H1 (cell line): ENCODE measurements around the gene OPRD1. TPM values are rescaled to one million over a fixed set of nuclear protein-coding genes. Genes with fewer than 3 reads are reported as not detected.

ENCODE experiments used
- CTCF ChIA-PET: fragments of 300-600 bp; sonication (Branson Sonifier 250); formaldehyde crosslinking; loops from one replicate; lab custom pipeline; 2021; ENCODE audit not compliant: partially characterized antibody; lab: Charles Lee
- POLR2A ChIA-PET: fragments of 300-600 bp; sonication (Branson Sonifier 250); formaldehyde crosslinking; loops from one replicate; lab custom pipeline; 2021; ENCODE audit warnings: inconsistent platforms; ENCODE audit not compliant: partially characterized antibody; lab: Charles Lee
- DNase-seq, 2 experiments: peaks; one replicate each; pipeline versions ENCODE4 v3.0.0 to v3.0.0-alpha.2; 2010 to 2022; ENCODE audit warnings: low spot score in 2 of 2, low read depth in 1 of 2, mixed read lengths in 1 of 2
- FAIRE-seq: peaks from 2 replicates; lab custom pipeline; 2011; peaks lifted over from hg19 to GRCh38; lab: Jason Lieb, UNC
- H2AFZ ChIP-seq: 2 replicates; pipeline ENCODE4 v1.8.1; 2012; ENCODE audit warnings: low read length, inconsistent platforms
- H2AK5ac ChIP-seq: 2 replicates; pipeline ENCODE4 v1.6.1; 2013; ENCODE audit warnings: low read depth, low read length
- H2BK120ac ChIP-seq: replicated peaks from 2 replicates; pipeline ENCODE3; 2013; ENCODE audit warnings: low read depth, low read length, inconsistent platforms
- H2BK12ac ChIP-seq: 2 replicates; pipeline ENCODE4 v1.6.1; 2013; ENCODE audit warnings: low read depth, low read length
- H2BK15ac ChIP-seq: 2 replicates; pipeline ENCODE4 v1.6.1; 2013; ENCODE audit warnings: low read length
- H2BK20ac ChIP-seq: 2 replicates; pipeline ENCODE4 v1.6.1; 2013; ENCODE audit warnings: low read length
- H2BK5ac ChIP-seq: 2 replicates; pipeline ENCODE4 v1.6.1; 2013; ENCODE audit warnings: low read depth, low read length
- H3K14ac ChIP-seq: 2 replicates; pipeline ENCODE4 v1.6.1; 2013; ENCODE audit warnings: inconsistent platforms; ENCODE audit not compliant: insufficient read length
- H3K18ac ChIP-seq: 2 replicates; pipeline ENCODE4 v1.6.1; 2013; ENCODE audit warnings: low read length; ENCODE audit errors: extremely low read depth
- H3K23ac ChIP-seq: 2 replicates; pipeline ENCODE4 v1.6.1; 2013; ENCODE audit warnings: inconsistent platforms; ENCODE audit not compliant: insufficient read length
- H3K23me2 ChIP-seq: 2 replicates; pipeline ENCODE4 v1.6.1; 2013; ENCODE audit warnings: low read depth, low read length
- H3K27ac ChIP-seq: 2 replicates; pipeline ENCODE4 v1.6.1; 2011; ENCODE audit warnings: low read depth, low read length, inconsistent platforms
- H3K27me3 ChIP-seq, 4 experiments: replicated peaks in 1 of 4; 1 replicate in 1 of 4; 2 replicates in 3 of 4; pipeline versions ENCODE4 v1.6.1 to v1.8.1; 2011 to 2013; ENCODE audit warnings: low read length in 3 of 4, mild to moderate bottlenecking in 3 of 4, inconsistent platforms in 2 of 4, mixed read lengths in 2 of 4, moderate library complexity in 1 of 4; ENCODE audit not compliant: control insufficient read depth in 3 of 4, insufficient read depth in 3 of 4; ENCODE audit errors: extremely low read depth in 1 of 4
- H3K36me3 ChIP-seq, 4 experiments: 2 replicates each; pipeline versions ENCODE4 v1.6.1 to v1.8.1; 2011 to 2013; ENCODE audit warnings: mild to moderate bottlenecking in 4 of 4, low read length in 3 of 4, moderate library complexity in 2 of 4, control low read depth in 1 of 4, inconsistent platforms in 1 of 4; ENCODE audit not compliant: insufficient read depth in 4 of 4, control insufficient read depth in 2 of 4
- H3K4ac ChIP-seq: replicated peaks from 2 replicates; pipeline ENCODE3; 2013; ENCODE audit warnings: low read length, low read depth, mixed read lengths, inconsistent platforms; ENCODE audit not compliant: insufficient read length
- H3K4me1 ChIP-seq, 4 experiments: replicated peaks in 1 of 4; 1 replicate in 1 of 4; 2 replicates in 3 of 4; pipeline versions ENCODE4 v1.6.1 to v1.8.1; 2011 to 2013; ENCODE audit warnings: low read length in 3 of 4, inconsistent platforms in 2 of 4, mixed read lengths in 1 of 4; ENCODE audit not compliant: insufficient read depth in 4 of 4, control insufficient read depth in 3 of 4
- H3K4me2 ChIP-seq, 2 experiments: 2 replicates each; pipeline versions ENCODE4 v1.6.1 to v1.8.1; 2011 to 2013; ENCODE audit warnings: low read depth in 2 of 2, low read length in 2 of 2, control low read depth in 1 of 2, inconsistent platforms in 1 of 2, mild to moderate bottlenecking in 1 of 2; ENCODE audit not compliant: insufficient read depth in 1 of 2
- H3K4me3 ChIP-seq, 4 experiments: fragments of 200-600, 300-600 bp in 1 of 4; sonication (generic), shearing (Covaris generic), sonication (Bioruptor Twin) in 1 of 4; 2 replicates each; pipeline versions ENCODE4 v1.5.1 to v1.8.1; 2011 to 2016; ENCODE audit warnings: low read length in 4 of 4, low read depth in 3 of 4, control low read depth in 2 of 4, inconsistent platforms in 2 of 4, mild to moderate bottlenecking in 2 of 4, mixed read lengths in 1 of 4, moderate library complexity in 1 of 4; ENCODE audit not compliant: insufficient read depth in 2 of 4; ENCODE audit errors: extremely low read depth in 1 of 4
- H3K56ac ChIP-seq: replicated peaks from 2 replicates; pipeline ENCODE3; 2013; ENCODE audit warnings: low read depth, mild to moderate bottlenecking, mixed read lengths, low read length, inconsistent platforms; ENCODE audit not compliant: insufficient read length
- H3K79me1 ChIP-seq: 2 replicates; pipeline ENCODE4 v1.6.1; 2013; ENCODE audit warnings: low read depth, low read length, control low read depth
- H3K79me2 ChIP-seq, 2 experiments: 2 replicates each; pipeline versions ENCODE4 v1.6.1 to v1.8.1; 2012 to 2013; ENCODE audit warnings: low read length in 2 of 2, mild to moderate bottlenecking in 2 of 2, inconsistent platforms in 1 of 2; ENCODE audit not compliant: insufficient read depth in 2 of 2, control insufficient read depth in 1 of 2
- H3K9ac ChIP-seq, 4 experiments: replicated peaks in 1 of 4; 1 replicate in 1 of 4; 2 replicates in 3 of 4; pipeline versions ENCODE4 v1.6.1 to v1.8.1; 2011 to 2013; ENCODE audit warnings: low read depth in 3 of 4, low read length in 3 of 4, control low read depth in 2 of 4, mild to moderate bottlenecking in 2 of 4, moderate library complexity in 2 of 4, inconsistent platforms in 1 of 4; ENCODE audit errors: extremely low read depth in 1 of 4
- H3K9me3 ChIP-seq, 2 experiments: 2 replicates each; pipeline versions ENCODE4 v1.6.1 to v1.8.1; 2012 to 2013; ENCODE audit warnings: mild to moderate bottlenecking in 2 of 2, moderate library complexity in 2 of 2, control low read depth in 1 of 2, inconsistent platforms in 1 of 2, low read depth in 1 of 2, low read length in 1 of 2, mixed read lengths in 1 of 2; ENCODE audit not compliant: insufficient read depth in 2 of 2
- H4K20me1 ChIP-seq, 2 experiments: replicated peaks in 1 of 2; 2 replicates each; pipeline versions ENCODE3 to v1.8.1; 2011 to 2013; ENCODE audit warnings: inconsistent platforms in 2 of 2, low read length in 2 of 2, mild to moderate bottlenecking in 1 of 2; ENCODE audit not compliant: insufficient read depth in 2 of 2, control insufficient read depth in 1 of 2
- H4K5ac ChIP-seq: 2 replicates; pipeline ENCODE4 v1.6.1; 2013; ENCODE audit warnings: low read length, low read depth, mixed read lengths, inconsistent platforms; ENCODE audit not compliant: insufficient read length
- H4K8ac ChIP-seq: 2 replicates; pipeline ENCODE4 v1.8.0; 2013; ENCODE audit warnings: mild to moderate bottlenecking, moderate library complexity, low read length, inconsistent platforms; ENCODE audit not compliant: insufficient read depth; ENCODE audit errors: extremely low read depth
- H4K91ac ChIP-seq: replicated peaks from 2 replicates; pipeline ENCODE3; 2013; ENCODE audit warnings: low read length, mixed read lengths, inconsistent platforms; ENCODE audit not compliant: insufficient read length
- BCL11A ChIP-seq, 2 experiments: IDR thresholded peaks; one replicate each; pipeline ENCODE4 v1.6.1; 2011; ENCODE audit warnings: low read depth in 2 of 2, low read length in 2 of 2, mild to moderate bottlenecking in 2 of 2
- BRCA1 ChIP-seq: IDR thresholded peaks from 2 replicates; pipeline ENCODE4 v1.6.1; 2012; ENCODE audit warnings: low read depth, low read length, improper control_type of control experiment
- CEBPB ChIP-seq: IDR thresholded peaks from 2 replicates; pipeline ENCODE4 v1.6.1; 2012; ENCODE audit warnings: low read depth, low read length
- CTBP2 ChIP-seq: IDR thresholded peaks from 2 replicates; pipeline ENCODE4 v1.7.0; 2011; ENCODE audit warnings: borderline replicate concordance, mild to moderate bottlenecking, moderate library complexity, mixed read lengths, low read length; ENCODE audit not compliant: insufficient read depth, insufficient read length
- FOSL1 ChIP-seq: IDR thresholded peaks from 2 replicates; pipeline ENCODE4 v1.6.1; 2011; ENCODE audit warnings: mild to moderate bottlenecking, low read depth, low read length, moderate library complexity; ENCODE audit not compliant: insufficient read depth
- KDM4A ChIP-seq: IDR thresholded peaks from one replicate; pipeline ENCODE4 v1.7.1; 2012; ENCODE audit warnings: low read depth, mild to moderate bottlenecking, moderate library complexity, low read length, inconsistent platforms; ENCODE audit not compliant: severe bottlenecking
- KDM5A ChIP-seq: fragments of 200-600 bp; IDR thresholded peaks from 2 replicates; pipeline ENCODE4 v1.7.1; 2012; ENCODE audit warnings: mild to moderate bottlenecking, low read length, inconsistent platforms, mixed read lengths
- NRF1 ChIP-seq: IDR thresholded peaks from 2 replicates; pipeline ENCODE4 v1.6.1; 2011; ENCODE audit warnings: mild to moderate bottlenecking, low read depth, low read length, improper control_type of control experiment
- POU5F1 ChIP-seq: IDR thresholded peaks from 2 replicates; pipeline ENCODE4 v1.6.1; 2011; ENCODE audit warnings: low read depth, mild to moderate bottlenecking, low read length, moderate library complexity
- RBBP5 ChIP-seq: IDR thresholded peaks from 2 replicates; pipeline ENCODE4 v1.7.1; 2012; ENCODE audit warnings: low read depth, mild to moderate bottlenecking, inconsistent platforms, low read length, moderate library complexity, borderline replicate concordance
- RNF2 ChIP-seq: fragments of 200-900, 300-1000 bp; sonication (generic); IDR thresholded peaks from 2 replicates; pipeline ENCODE4 v1.7.1; 2016; ENCODE audit warnings: borderline replicate concordance, low read depth, mild to moderate bottlenecking, antibody characterized with exemption, low read length; ENCODE audit not compliant: poor library complexity, severe bottlenecking; ENCODE audit errors: missing control alignments
- SP2 ChIP-seq: IDR thresholded peaks from 2 replicates; pipeline ENCODE4 v1.6.1; 2012; ENCODE audit warnings: mild to moderate bottlenecking, low read length, inconsistent platforms
- TAF1 ChIP-seq: IDR thresholded peaks from 2 replicates; pipeline ENCODE4 v1.6.1; 2011; ENCODE audit warnings: mild to moderate bottlenecking, low read depth, low read length
- TCF12 ChIP-seq: IDR thresholded peaks from 2 replicates; pipeline ENCODE4 v1.6.1; 2011; ENCODE audit warnings: low read depth, mild to moderate bottlenecking, low read length
- WGBS, 2 experiments: shearing (Covaris generic) in 1 of 2; methylation state at CpG; one replicate each; pipeline versions ENCODE4 v1.1.6 to v1.1.7; 2013 to 2015; ENCODE audit warnings: low lambda C conversion rate in 2 of 2, mixed read lengths in 2 of 2, inconsistent platforms in 1 of 2, low coverage in 1 of 2, missing lambda C conversion rate in 1 of 2; ENCODE audit not compliant: insufficient replicate concordance in 2 of 2, insufficient coverage in 1 of 2, insufficient read length in 1 of 2; ENCODE audit errors: extremely low coverage in 1 of 2, missing lambda C conversion rate in 1 of 2; 5-methylcytosine and 5-hydroxymethylcytosine counted together
- polyA plus RNA-seq, 7 experiments: library from polyadenylated mRNA; depleted of rRNA in 3 of 7; stranded (reverse) in 5 of 7; unstranded in 2 of 7; fragments of >200 nt in 5 of 7; fragments of 200-250 nt in 2 of 7; gene quantifications; 1 replicate in 5 of 7; 2 replicates in 1 of 7; 4 replicates in 1 of 7; pipeline versions ENCODE4 v1.2.1 to v1.2.3, GENCODE V29; 2011 to 2013; ENCODE audit warnings: missing spikeins in 2 of 7, mixed read lengths in 2 of 7
- total RNA-seq: library from RNA; stranded (reverse); fragmentation: NEBNext Ultra II Directional; extraction: Animal tissue kit (Norgen Biotek cat#: 25700); gene quantifications from 2 replicates; pipeline ENCODE4 v1.2.1, GENCODE V29; 2021

Gene OPRD1
- total and polyA plus RNA-seq, 2 of the 8 experiments (the other 6 are each of a cell fraction or from before 2014, with no cell fraction given), result 2.6 to 3.7 TPM

- CTCF ChIA-PET, result interaction anchor here (1.0 kb wide), 1 partner anchor 37 kb away, joined by 3 read pairs; no protein-coding TSS in a partner anchor
- Histone ChIP-seq H2BK20ac (no peak overlapping the region), H3K27ac (no peak overlapping the region)
- TF ChIP-seq BCL11A (IDR thresholded peaks at IDR 0.05; ENCODE audit: low read depth in 2 of 2, low read length in 2 of 2) (no peak), NRF1 (no peak), CTBP2 (no peak), RBBP5 (no peak), BRCA1 (no peak), KDM5A (no peak), FOSL1 (no peak), KDM4A (no peak), TCF12 (no peak), TAF1 (no peak), RNF2 (no peak), CEBPB (no peak), POU5F1 (no peak), SP2 (no peak)
These were observed 10.8 kb downstream of the OPRD1 start for GRCh38 chr1:28822799-28823198.

More at GRCh38 chr1:28822799-28823198, 10.8 kb downstream of the OPRD1 start:
- POLR2A ChIA-PET, result no interaction called here
- Histone ChIP-seq H3K9ac (no peak overlapping the region), H3K4ac (no peak overlapping the region), H2BK12ac (no peak overlapping the region), H3K56ac (no peak overlapping the region), H3K23me2 (no peaks in the 10 kb centered on the region), H4K8ac (no peak overlapping the region), H4K91ac (no peak overlapping the region), H3K9me3 (no peaks in the 10 kb centered on the region), H3K79me2 (no peaks in the 10 kb centered on the region; a peak in 1 of 4 replicates), H3K23ac (no peak overlapping the region), H3K79me1 (no peaks in the 10 kb centered on the region), H3K18ac (no peak overlapping the region), H2BK5ac (no peak overlapping the region), H4K20me1 (peaks cover 0 to 3% of the 10 kb centered on the region in 2 experiments), H3K4me1 (no peaks in the 10 kb centered on the region), H3K36me3 (no peaks in the 10 kb centered on the region), H3K27me3 (no peaks in the 10 kb centered on the region), H2AFZ (no peak overlapping the region), H4K5ac (no peak overlapping the region), H2BK15ac (no peak overlapping the region), H2BK120ac (no peak overlapping the region), H2AK5ac (no peak overlapping the region), H3K14ac (no peak overlapping the region), H3K4me3 (no peak overlapping the region), H3K4me2 (no peak overlapping the region)
- FAIRE-seq, result no peak
- DNase-seq, result no peak
- WGBS, 2 experiments, result 98% methylated on average over 3 of the region's 3 CpGs; no CpG with 5 or more reads in 1 of the 2 experiments
